ENCODE data around the gene UTS2B. TPM values are rescaled to one million over a fixed set of nuclear protein-coding genes. Genes with fewer than 3 reads are reported as not detected.

Gene UTS2B
- total and polyA plus RNA-seq, 4 donors: 0.10 to 0.76 TPM; not detected in 2

DNA sequence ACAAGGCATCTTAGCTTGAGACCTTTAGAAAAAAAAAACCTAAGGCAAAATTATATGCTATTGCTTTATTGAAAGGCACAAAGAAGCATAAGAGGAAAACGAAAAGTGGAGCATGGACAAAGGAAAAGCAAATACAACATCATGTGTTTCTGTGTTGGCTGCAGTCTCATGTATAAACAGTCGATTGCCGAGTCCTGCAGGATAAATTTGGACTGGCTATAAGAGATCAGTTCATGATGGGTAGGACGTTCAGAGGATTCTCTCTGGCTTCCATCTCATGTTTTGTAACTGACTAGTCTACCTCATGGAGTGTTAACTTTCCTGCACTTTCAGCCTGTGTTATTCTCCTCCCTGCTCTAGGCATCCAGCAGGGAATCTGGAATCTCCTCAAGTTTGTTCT, 23.0 kb downstream of the UTS2B start:
- no peak for DNase-seq (ENCODE audit: low spot score)
- no peaks in the 10 kb centered on the region for H3K36me3 ChIP-seq (ENCODE audit: control insufficient read depth in 4 of 4, insufficient read depth in 3 of 4, low read depth in 1 of 4, low read length in 3 of 4)
- WGBS: 44% methylated on average over 4 of the region's 4 CpGs
- no peak overlapping the region for H3K9ac ChIP-seq (ENCODE audit: low read depth in 1 of 2, low read length in 2 of 2)
- no peaks in the 10 kb centered on the region for H3K27me3 ChIP-seq (ENCODE audit: control insufficient read depth in 4 of 4, insufficient read depth in 4 of 4, low read length in 3 of 4)
- no peak overlapping the region for H3K27ac ChIP-seq (ENCODE audit: low read depth in 1 of 2, low read length in 2 of 2)
- no peaks in the 10 kb centered on the region for H3K9me3 ChIP-seq (ENCODE audit: control insufficient read depth in 4 of 4, low read length in 3 of 4)
- TF ChIP-seq, protein P1, sequence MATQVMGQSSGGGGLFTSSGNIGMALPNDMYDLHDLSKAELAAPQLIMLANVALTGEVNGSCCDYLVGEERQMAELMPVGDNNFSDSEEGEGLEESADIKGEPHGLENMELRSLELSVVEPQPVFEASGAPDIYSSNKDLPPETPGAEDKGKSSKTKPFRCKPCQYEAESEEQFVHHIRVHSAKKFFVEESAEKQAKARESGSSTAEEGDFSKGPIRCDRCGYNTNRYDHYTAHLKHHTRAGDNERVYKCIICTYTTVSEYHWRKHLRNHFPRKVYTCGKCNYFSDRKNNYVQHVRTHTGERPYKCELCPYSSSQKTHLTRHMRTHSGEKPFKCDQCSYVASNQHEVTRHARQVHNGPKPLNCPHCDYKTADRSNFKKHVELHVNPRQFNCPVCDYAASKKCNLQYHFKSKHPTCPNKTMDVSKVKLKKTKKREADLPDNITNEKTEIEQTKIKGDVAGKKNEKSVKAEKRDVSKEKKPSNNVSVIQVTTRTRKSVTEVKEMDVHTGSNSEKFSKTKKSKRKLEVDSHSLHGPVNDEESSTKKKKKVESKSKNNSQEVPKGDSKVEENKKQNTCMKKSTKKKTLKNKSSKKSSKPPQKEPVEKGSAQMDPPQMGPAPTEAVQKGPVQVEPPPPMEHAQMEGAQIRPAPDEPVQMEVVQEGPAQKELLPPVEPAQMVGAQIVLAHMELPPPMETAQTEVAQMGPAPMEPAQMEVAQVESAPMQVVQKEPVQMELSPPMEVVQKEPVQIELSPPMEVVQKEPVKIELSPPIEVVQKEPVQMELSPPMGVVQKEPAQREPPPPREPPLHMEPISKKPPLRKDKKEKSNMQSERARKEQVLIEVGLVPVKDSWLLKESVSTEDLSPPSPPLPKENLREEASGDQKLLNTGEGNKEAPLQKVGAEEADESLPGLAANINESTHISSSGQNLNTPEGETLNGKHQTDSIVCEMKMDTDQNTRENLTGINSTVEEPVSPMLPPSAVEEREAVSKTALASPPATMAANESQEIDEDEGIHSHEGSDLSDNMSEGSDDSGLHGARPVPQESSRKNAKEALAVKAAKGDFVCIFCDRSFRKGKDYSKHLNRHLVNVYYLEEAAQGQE (IDR thresholded peaks at IDR 0.05): peak; percentile 40
- TF ChIP-seq, protein P2, sequence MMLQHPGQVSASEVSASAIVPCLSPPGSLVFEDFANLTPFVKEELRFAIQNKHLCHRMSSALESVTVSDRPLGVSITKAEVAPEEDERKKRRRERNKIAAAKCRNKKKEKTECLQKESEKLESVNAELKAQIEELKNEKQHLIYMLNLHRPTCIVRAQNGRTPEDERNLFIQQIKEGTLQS (IDR thresholded peaks at IDR 0.05): no peak
- TF ChIP-seq HNF4A (conservative IDR thresholded peaks at IDR 0.05) (peak; percentile 16 to 63), RAD21 (IDR thresholded peaks at IDR 0.05) (peak; percentile 23 to 35), EGR1 (IDR thresholded peaks at IDR 0.05; ENCODE audit: low read depth in 2 of 2) (no peak), HNF4G (IDR thresholded peaks at IDR 0.05) (no peak), JUND (IDR thresholded peaks at IDR 0.05) (peak in 1 of 2 donors; percentile 38), TAF1 (conservative IDR thresholded peaks at IDR 0.05) (no peak), RXRA (IDR thresholded peaks at IDR 0.05) (peak in 1 of 2 donors; percentile 55), GABPA (IDR thresholded peaks at IDR 0.05 in 1 of 2, conservative IDR thresholded peaks at IDR 0.05 in 1 of 2) (no peak), NR2F2 (IDR thresholded peaks at IDR 0.05) (no peak), FOXA2 (IDR thresholded peaks at IDR 0.05) (peak; percentile 72), SP1 (IDR thresholded peaks at IDR 0.05) (peak; percentile 30), FOXA1 (IDR thresholded peaks at IDR 0.05) (peak; percentile 48), YY1 (IDR thresholded peaks at IDR 0.05) (peak; percentile 48)
- TF ChIP-seq, protein P3, sequence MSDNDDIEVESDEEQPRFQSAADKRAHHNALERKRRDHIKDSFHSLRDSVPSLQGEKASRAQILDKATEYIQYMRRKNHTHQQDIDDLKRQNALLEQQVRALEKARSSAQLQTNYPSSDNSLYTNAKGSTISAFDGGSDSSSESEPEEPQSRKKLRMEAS (IDR thresholded peaks at IDR 0.05): peak; percentile 51
- TF ChIP-seq, protein P4, sequence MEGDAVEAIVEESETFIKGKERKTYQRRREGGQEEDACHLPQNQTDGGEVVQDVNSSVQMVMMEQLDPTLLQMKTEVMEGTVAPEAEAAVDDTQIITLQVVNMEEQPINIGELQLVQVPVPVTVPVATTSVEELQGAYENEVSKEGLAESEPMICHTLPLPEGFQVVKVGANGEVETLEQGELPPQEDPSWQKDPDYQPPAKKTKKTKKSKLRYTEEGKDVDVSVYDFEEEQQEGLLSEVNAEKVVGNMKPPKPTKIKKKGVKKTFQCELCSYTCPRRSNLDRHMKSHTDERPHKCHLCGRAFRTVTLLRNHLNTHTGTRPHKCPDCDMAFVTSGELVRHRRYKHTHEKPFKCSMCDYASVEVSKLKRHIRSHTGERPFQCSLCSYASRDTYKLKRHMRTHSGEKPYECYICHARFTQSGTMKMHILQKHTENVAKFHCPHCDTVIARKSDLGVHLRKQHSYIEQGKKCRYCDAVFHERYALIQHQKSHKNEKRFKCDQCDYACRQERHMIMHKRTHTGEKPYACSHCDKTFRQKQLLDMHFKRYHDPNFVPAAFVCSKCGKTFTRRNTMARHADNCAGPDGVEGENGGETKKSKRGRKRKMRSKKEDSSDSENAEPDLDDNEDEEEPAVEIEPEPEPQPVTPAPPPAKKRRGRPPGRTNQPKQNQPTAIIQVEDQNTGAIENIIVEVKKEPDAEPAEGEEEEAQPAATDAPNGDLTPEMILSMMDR (IDR thresholded peaks at IDR 0.05; ENCODE audit: low read depth, low read length, missing input control): no peak
- TF ChIP-seq, protein P5, sequence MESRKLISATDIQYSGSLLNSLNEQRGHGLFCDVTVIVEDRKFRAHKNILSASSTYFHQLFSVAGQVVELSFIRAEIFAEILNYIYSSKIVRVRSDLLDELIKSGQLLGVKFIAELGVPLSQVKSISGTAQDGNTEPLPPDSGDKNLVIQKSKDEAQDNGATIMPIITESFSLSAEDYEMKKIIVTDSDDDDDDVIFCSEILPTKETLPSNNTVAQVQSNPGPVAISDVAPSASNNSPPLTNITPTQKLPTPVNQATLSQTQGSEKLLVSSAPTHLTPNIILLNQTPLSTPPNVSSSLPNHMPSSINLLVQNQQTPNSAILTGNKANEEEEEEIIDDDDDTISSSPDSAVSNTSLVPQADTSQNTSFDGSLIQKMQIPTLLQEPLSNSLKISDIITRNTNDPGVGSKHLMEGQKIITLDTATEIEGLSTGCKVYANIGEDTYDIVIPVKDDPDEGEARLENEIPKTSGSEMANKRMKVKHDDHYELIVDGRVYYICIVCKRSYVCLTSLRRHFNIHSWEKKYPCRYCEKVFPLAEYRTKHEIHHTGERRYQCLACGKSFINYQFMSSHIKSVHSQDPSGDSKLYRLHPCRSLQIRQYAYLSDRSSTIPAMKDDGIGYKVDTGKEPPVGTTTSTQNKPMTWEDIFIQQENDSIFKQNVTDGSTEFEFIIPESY (IDR thresholded peaks at IDR 0.05): peak; percentile 32
- H3K4me1 ChIP-seq (ENCODE audit: control insufficient read depth in 4 of 4, insufficient read depth in 4 of 4, low read length in 3 of 4): no peaks in the 10 kb centered on the region
- H3K4me3 ChIP-seq (ENCODE audit: low read depth in 1 of 3, low read length in 3 of 3): no peak overlapping the region

Data from liver (tissue), 9 donors.